K562 (cell line): ENCODE measurements around the gene R3HDM2. TPM values are rescaled to one million over a fixed set of nuclear protein-coding genes. Genes with fewer than 3 reads are reported as not detected.

ENCODE experiments used
- ATF3 ChIP-seq, 2 experiments: fragments of 450-650 bp in 1 of 2; sonication (generic) in 1 of 2; formaldehyde crosslinking in 1 of 2; IDR thresholded peaks in 1 of 2; conservative IDR thresholded peaks in 1 of 2; 2 replicates each; pipeline versions ENCODE4 v1.6.1 to v1.8.1; 2016 to 2023; ENCODE audit warnings: mild to moderate bottlenecking in 2 of 2, moderate library complexity in 2 of 2, inconsistent platforms in 1 of 2, missing genetic modification reagents in 1 of 2
- BDP1 ChIP-seq: IDR thresholded peaks from 3 replicates; pipeline ENCODE4 v1.6.1; 2011; ENCODE audit not compliant: insufficient read length, insufficient read depth
- EP400 ChIP-seq: fragments of 450-650 bp; IDR thresholded peaks from 2 replicates; pipeline ENCODE4 v1.6.1; 2017; ENCODE audit warnings: antibody characterized with exemption, mild to moderate bottlenecking, moderate library complexity
- FUS ChIP-seq: fragments of 200-400 bp; formaldehyde crosslinking; optimal IDR thresholded peaks from 2 replicates; pipeline ENCODE3; 2017; ENCODE audit warnings: low read depth, low read length
- GATA2 ChIP-seq: sonication (generic); formaldehyde crosslinking; IDR thresholded peaks from 2 replicates; pipeline ENCODE4 v1.4.0; 2020; ENCODE audit warnings: mild to moderate bottlenecking, missing genetic modification reagents
- HNRNPL ChIP-seq: fragments of 200-400 bp; formaldehyde crosslinking; IDR thresholded peaks from 2 replicates; pipeline ENCODE4 v1.6.1; 2017; ENCODE audit warnings: low read depth, mild to moderate bottlenecking, low read length
- IRF9 ChIP-seq: fragments of 450-650 bp; IDR thresholded peaks from 2 replicates; pipeline ENCODE4 v1.6.1; 2016; ENCODE audit warnings: missing biosample characterization, missing genetic modification characterization
- MAX ChIP-seq: sonication (generic); formaldehyde crosslinking; IDR thresholded peaks from 2 replicates; pipeline ENCODE4 v1.9.0; 2022; ENCODE audit warnings: mild to moderate bottlenecking, missing genetic modification reagents
- RBFOX2 ChIP-seq: fragments of 200-400 bp; formaldehyde crosslinking; IDR thresholded peaks from 2 replicates; pipeline ENCODE4 v1.6.1; 2017; ENCODE audit warnings: low read depth, mild to moderate bottlenecking, low read length, moderate library complexity
- SMARCA5 ChIP-seq: fragments of 450-650 bp; IDR thresholded peaks from 2 replicates; pipeline ENCODE4 v1.6.1; 2016
- SRSF1 ChIP-seq: fragments of 200-400 bp; formaldehyde crosslinking; IDR thresholded peaks from 2 replicates; pipeline ENCODE4 v1.6.1; 2017; ENCODE audit warnings: mild to moderate bottlenecking, low read depth, low read length, moderate library complexity
- TCF7L2 ChIP-seq: fragments of 150-350 bp; IDR thresholded peaks from 2 replicates; pipeline ENCODE4 v1.6.1; 2016; ENCODE audit warnings: low read depth, mild to moderate bottlenecking, low read length, moderate library complexity
- TCFL5 ChIP-seq: fragments of 250-450 bp; sonication (Bioruptor Pico); conservative IDR thresholded peaks from 2 replicates; pipeline ENCODE4 v1.6.1; 2021; ENCODE audit warnings: mild to moderate bottlenecking, moderate library complexity, matching md5 sums
- TEAD4 ChIP-seq, 2 experiments: sonication (generic) in 1 of 2; formaldehyde crosslinking in 1 of 2; IDR thresholded peaks; 2 replicates each; pipeline versions ENCODE4 v1.6.1 to v1.8.0; 2012 to 2022; ENCODE audit warnings: borderline replicate concordance in 1 of 2, inconsistent platforms in 1 of 2, low read length in 1 of 2, mild to moderate bottlenecking in 1 of 2, missing genetic modification reagents in 1 of 2
- ZBTB17 ChIP-seq: fragments of 450-650 bp; formaldehyde crosslinking; IDR thresholded peaks from 2 replicates; pipeline ENCODE4 v1.4.0; 2020; ENCODE audit warnings: mild to moderate bottlenecking
- ZBTB9 ChIP-seq: fragments of 450-650 bp; formaldehyde crosslinking; IDR thresholded peaks from 2 replicates; pipeline ENCODE4 v1.4.0; 2020; ENCODE audit warnings: mild to moderate bottlenecking, moderate library complexity
- ZNF384 ChIP-seq: IDR thresholded peaks from 2 replicates; pipeline ENCODE4 v1.6.1; 2012; ENCODE audit warnings: low read depth, low read length, improper control_type of control experiment
- ZNF586 ChIP-seq: fragments of 450-650 bp; formaldehyde crosslinking; conservative IDR thresholded peaks from 2 replicates; pipeline ENCODE4 v1.4.0; 2020; ENCODE audit warnings: mild to moderate bottlenecking, moderate library complexity
- ZNF609 ChIP-seq: sonication (generic); formaldehyde crosslinking; IDR thresholded peaks from 2 replicates; pipeline ENCODE4 v1.8.1; 2023; ENCODE audit warnings: missing genetic modification reagents, mild to moderate bottlenecking, borderline replicate concordance
- polyA plus RNA-seq, 8 experiments: library from polyadenylated mRNA; depleted of rRNA in 4 of 8; stranded (reverse) in 5 of 8; unstranded in 3 of 8; fragments of >200 nt; fragmentation: Nextera tagmentation in 2 of 8; fragmentation: Illumina TruSeq in 1 of 8; extraction: Ambion mirVana in 2 of 8; extraction: Trizol in 1 of 8; gene quantifications; 2 replicates each; pipeline versions ENCODE4 v1.2.1 to v1.2.3, GENCODE V29; 2011 to 2014; ENCODE audit warnings: inconsistent platforms in 1 of 8, missing spikeins in 1 of 8
- total RNA-seq, 7 experiments: library from RNA; depleted of rRNA in 6 of 7; stranded (reverse); fragments of >200 nt in 6 of 7; fragmentation: Illumina TruSeq in 2 of 7; extraction: Trizol in 2 of 7; gene quantifications; 2 replicates each; pipeline versions ENCODE4 v1.2.1 to v1.2.3, GENCODE V29; 2011 to 2021; ENCODE audit warnings: low replicate concordance in 1 of 7

The R3HDM2 gene
- total and polyA plus RNA-seq, 9 of the 15 experiments (the other 6 are each of a cell fraction or from before 2014, with no cell fraction given): 3.3 to 18.8 (median 9.0) TPM

- TF ChIP-seq ZNF609 (CRISPR knock-in tag) (peak; percentile 97), TCFL5 (CRISPR knock-in tag) (0 out of 2 replicates have a peak, but pooled peaks have one; percentile 12), ATF3 (IDR thresholded peaks at IDR 0.05) (no peak; the same call in 1 of the 2 replicates), ATF3 (CRISPR knock-in tag; conservative IDR thresholded peaks at IDR 0.05) (no peak), SMARCA5 (no peak), SRSF1 (no peak), IRF9 (tag) (no peak), RBFOX2 (peak; percentile 99), BDP1 (no peak), EP400 (peak; percentile 89), GATA2 (CRISPR knock-in tag) (no peak), ZNF586 (CRISPR knock-in tag) (no peak), ZBTB17 (CRISPR knock-in tag) (peak; percentile 25; the same call in 1 of the 2 replicates), ZNF384 (no peak), MAX (CRISPR knock-in tag) (peak; percentile 100), HNRNPL (no peak), TEAD4 (IDR thresholded peaks at IDR 0.05; ENCODE audit: low read length) (no peak), TEAD4 (CRISPR knock-in tag; IDR thresholded peaks at IDR 0.05; ENCODE audit: borderline replicate concordance) (peak; percentile 97; the same call in 1 of the 2 replicates), ZBTB9 (CRISPR knock-in tag) (peak; percentile 49; the same call in 1 of the 2 replicates), TCF7L2 (no peak), FUS (no peak)
Measured at GRCh38 chr12:57430931-57431566, at the start of gene R3HDM2 (continued).
